HepG2 (cell line): Measurements from ENCODE around the gene MTMR6. TPM values are rescaled to one million over a fixed set of nuclear protein-coding genes. Genes with fewer than 3 reads are reported as not detected.
A peak's percentile ranks its signal among the peaks of the same experiment; 100 is the strongest.

Experiments used
- EZH2 ChIP-seq: conservative IDR thresholded peaks from 2 replicates; pipeline ENCODE4 v1.6.1; 2012; ENCODE audit warnings: mild to moderate bottlenecking, low read depth, low read length, moderate library complexity
- FOXA1 ChIP-seq, 2 experiments: fragments of 450-650 bp in 1 of 2; sonication (generic) in 1 of 2; formaldehyde crosslinking in 1 of 2; IDR thresholded peaks; 2 replicates each; pipeline versions ENCODE4 v1.4.0 to v1.6.1; 2016 to 2020; ENCODE audit warnings: missing genetic modification reagents in 1 of 2
- HNF4A ChIP-seq: sonication (generic); formaldehyde crosslinking; IDR thresholded peaks from 2 replicates; pipeline ENCODE4 v1.4.0; 2020; ENCODE audit warnings: missing genetic modification reagents
- MZF1 ChIP-seq: sonication (generic); formaldehyde crosslinking; IDR thresholded peaks from 2 replicates; pipeline ENCODE4 v1.8.1; 2023; ENCODE audit warnings: mild to moderate bottlenecking, missing genetic modification reagents, borderline replicate concordance
- SOX6 ChIP-seq, 2 experiments: fragments of 450-650 bp in 1 of 2; sonication (generic) in 1 of 2; formaldehyde crosslinking in 1 of 2; IDR thresholded peaks; 2 replicates each; pipeline versions ENCODE4 v1.4.0 to v1.6.1; 2017 to 2020; ENCODE audit warnings: antibody characterized with exemption in 1 of 2, mild to moderate bottlenecking in 1 of 2, missing genetic modification reagents in 1 of 2
- THAP11 ChIP-seq: IDR thresholded peaks from 2 replicates; pipeline ENCODE4 v1.6.1; 2016; ENCODE audit warnings: missing biosample characterization, missing genetic modification reagents
- ZBTB1 ChIP-seq: sonication (generic); formaldehyde crosslinking; IDR thresholded peaks from 2 replicates; pipeline ENCODE4 v1.4.0; 2020; ENCODE audit warnings: missing genetic modification reagents, borderline replicate concordance
- ZNF101 ChIP-seq: sonication (generic); formaldehyde crosslinking; IDR thresholded peaks from 2 replicates; pipeline ENCODE4 v1.4.0; 2020; ENCODE audit warnings: mild to moderate bottlenecking, low read depth, missing genetic modification reagents, borderline replicate concordance
- ZNF34 ChIP-seq: sonication (generic); formaldehyde crosslinking; IDR thresholded peaks from 2 replicates; pipeline ENCODE4 v1.4.0; 2020; ENCODE audit warnings: mild to moderate bottlenecking, missing genetic modification reagents, borderline replicate concordance
- ZNF619 ChIP-seq: sonication (generic); formaldehyde crosslinking; IDR thresholded peaks from 2 replicates; pipeline ENCODE4 v1.4.0; 2020; ENCODE audit warnings: mild to moderate bottlenecking, missing genetic modification reagents
- polyA plus RNA-seq, 8 experiments: library from polyadenylated mRNA; depleted of rRNA in 3 of 8; stranded (reverse) in 7 of 8; unstranded in 1 of 8; fragments of >200 nt; fragmentation: Illumina TruSeq in 4 of 8; extraction: Trizol in 4 of 8; gene quantifications; 2 replicates each; pipeline versions ENCODE4 v1.2.1 to v1.2.3, GENCODE V29; 2011 to 2016; ENCODE audit warnings: low read depth in 4 of 8, missing spikeins in 1 of 8, mixed read lengths in 1 of 8; ENCODE audit not compliant: insufficient read depth in 1 of 8
- total RNA-seq, 5 experiments: library from RNA; depleted of rRNA; stranded (reverse); fragments of >200 nt; fragmentation: Illumina TruSeq; extraction: Trizol; gene quantifications; 2 replicates each; pipeline ENCODE4 v1.2.3, GENCODE V29; 2016; ENCODE audit warnings: low read depth in 1 of 5
- TF ChIP-seq, protein P1 (sequence below): sonication (generic); formaldehyde crosslinking; IDR thresholded peaks from 2 replicates; pipeline ENCODE4; 2020; ENCODE audit warnings: missing genetic modification reagents, mild to moderate bottlenecking, borderline replicate concordance
- TF ChIP-seq, protein P2 (sequence below): IDR thresholded peaks from 2 replicates; pipeline ENCODE4 v1.6.1; 2016; ENCODE audit warnings: mild to moderate bottlenecking, missing biosample characterization, missing genetic modification reagents
- TF ChIP-seq, protein P3 (sequence below): sonication (generic); formaldehyde crosslinking; IDR thresholded peaks from 2 replicates; pipeline ENCODE4 v1.4.0; 2020; ENCODE audit warnings: missing genetic modification reagents, borderline replicate concordance
- TF ChIP-seq, protein P4 (sequence below): sonication (generic); formaldehyde crosslinking; IDR thresholded peaks from 2 replicates; pipeline ENCODE4 v1.5.1; 2020; ENCODE audit warnings: mild to moderate bottlenecking, missing genetic modification reagents, borderline replicate concordance
- TF ChIP-seq, protein P5 (sequence below): IDR thresholded peaks from 2 replicates; pipeline ENCODE4 v1.6.1; 2012; ENCODE audit warnings: low read length, improper control_type of control experiment

The MTMR6 gene
- total and polyA plus RNA-seq, 2 of the 13 experiments (the other 11 are each of a cell fraction or from before 2014, with no cell fraction given): 3.4 to 7.8 TPM

DNA sequence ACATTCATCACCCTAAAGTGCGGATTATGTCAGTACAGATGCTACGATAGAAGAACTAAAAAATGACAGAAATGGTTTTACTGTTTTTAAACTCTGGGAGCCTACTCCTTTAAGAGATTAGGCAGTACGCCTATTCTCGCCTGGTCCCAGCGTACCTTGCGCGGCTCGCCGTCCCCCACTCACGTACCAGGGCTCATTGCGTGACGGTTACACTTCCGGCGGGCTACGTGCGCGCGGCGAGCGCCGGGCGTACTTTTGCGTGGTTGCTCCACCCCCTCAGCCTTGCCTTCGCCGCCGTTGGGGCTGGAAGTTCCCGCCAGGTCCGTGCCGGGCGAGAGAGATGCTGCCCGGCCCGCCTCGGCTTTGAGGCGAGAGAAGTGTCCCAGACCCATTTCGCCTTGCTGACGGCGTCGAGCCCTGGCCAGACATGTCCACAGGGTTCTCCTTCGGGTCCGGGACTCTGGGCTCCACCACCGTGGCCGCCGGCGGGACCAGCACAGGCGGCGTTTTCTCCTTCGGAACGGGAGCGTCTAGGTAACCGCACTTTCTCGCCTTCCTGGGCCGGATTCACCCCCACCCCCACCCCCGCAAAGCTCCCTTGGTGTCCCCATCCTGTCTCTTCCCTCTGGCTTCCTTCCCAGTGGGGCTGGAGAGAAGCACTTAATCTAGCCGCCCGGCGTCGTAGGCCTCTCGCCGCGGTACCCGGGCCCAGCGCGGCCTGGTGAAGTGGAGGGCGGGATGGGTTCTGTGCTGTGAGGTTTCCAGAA is 14.2 kb upstream of the MTMR6 start, which contains the start of gene NUP58 (continued):
- TF ChIP-seq, protein P1, sequence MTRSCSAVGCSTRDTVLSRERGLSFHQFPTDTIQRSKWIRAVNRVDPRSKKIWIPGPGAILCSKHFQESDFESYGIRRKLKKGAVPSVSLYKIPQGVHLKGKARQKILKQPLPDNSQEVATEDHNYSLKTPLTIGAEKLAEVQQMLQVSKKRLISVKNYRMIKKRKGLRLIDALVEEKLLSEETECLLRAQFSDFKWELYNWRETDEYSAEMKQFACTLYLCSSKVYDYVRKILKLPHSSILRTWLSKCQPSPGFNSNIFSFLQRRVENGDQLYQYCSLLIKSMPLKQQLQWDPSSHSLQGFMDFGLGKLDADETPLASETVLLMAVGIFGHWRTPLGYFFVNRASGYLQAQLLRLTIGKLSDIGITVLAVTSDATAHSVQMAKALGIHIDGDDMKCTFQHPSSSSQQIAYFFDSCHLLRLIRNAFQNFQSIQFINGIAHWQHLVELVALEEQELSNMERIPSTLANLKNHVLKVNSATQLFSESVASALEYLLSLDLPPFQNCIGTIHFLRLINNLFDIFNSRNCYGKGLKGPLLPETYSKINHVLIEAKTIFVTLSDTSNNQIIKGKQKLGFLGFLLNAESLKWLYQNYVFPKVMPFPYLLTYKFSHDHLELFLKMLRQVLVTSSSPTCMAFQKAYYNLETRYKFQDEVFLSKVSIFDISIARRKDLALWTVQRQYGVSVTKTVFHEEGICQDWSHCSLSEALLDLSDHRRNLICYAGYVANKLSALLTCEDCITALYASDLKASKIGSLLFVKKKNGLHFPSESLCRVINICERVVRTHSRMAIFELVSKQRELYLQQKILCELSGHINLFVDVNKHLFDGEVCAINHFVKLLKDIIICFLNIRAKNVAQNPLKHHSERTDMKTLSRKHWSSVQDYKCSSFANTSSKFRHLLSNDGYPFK: peak; percentile 38; the same call in 1 of the 2 replicates
- no peak for TF ChIP-seq MZF1 (CRISPR knock-in tag)
- TF ChIP-seq ZBTB1: no peak
- TF ChIP-seq, protein P2, sequence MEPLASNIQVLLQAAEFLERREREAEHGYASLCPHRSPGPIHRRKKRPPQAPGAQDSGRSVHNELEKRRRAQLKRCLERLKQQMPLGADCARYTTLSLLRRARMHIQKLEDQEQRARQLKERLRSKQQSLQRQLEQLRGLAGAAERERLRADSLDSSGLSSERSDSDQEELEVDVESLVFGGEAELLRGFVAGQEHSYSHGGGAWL (CRISPR knock-in tag): peak; percentile 85
- no peak for TF ChIP-seq FOXA1 (IDR thresholded peaks at IDR 0.05)
- TF ChIP-seq FOXA1 (CRISPR knock-in tag; IDR thresholded peaks at IDR 0.05): no peak
- TF ChIP-seq ZNF101 (CRISPR knock-in tag): no peak
- TF ChIP-seq, protein P3, sequence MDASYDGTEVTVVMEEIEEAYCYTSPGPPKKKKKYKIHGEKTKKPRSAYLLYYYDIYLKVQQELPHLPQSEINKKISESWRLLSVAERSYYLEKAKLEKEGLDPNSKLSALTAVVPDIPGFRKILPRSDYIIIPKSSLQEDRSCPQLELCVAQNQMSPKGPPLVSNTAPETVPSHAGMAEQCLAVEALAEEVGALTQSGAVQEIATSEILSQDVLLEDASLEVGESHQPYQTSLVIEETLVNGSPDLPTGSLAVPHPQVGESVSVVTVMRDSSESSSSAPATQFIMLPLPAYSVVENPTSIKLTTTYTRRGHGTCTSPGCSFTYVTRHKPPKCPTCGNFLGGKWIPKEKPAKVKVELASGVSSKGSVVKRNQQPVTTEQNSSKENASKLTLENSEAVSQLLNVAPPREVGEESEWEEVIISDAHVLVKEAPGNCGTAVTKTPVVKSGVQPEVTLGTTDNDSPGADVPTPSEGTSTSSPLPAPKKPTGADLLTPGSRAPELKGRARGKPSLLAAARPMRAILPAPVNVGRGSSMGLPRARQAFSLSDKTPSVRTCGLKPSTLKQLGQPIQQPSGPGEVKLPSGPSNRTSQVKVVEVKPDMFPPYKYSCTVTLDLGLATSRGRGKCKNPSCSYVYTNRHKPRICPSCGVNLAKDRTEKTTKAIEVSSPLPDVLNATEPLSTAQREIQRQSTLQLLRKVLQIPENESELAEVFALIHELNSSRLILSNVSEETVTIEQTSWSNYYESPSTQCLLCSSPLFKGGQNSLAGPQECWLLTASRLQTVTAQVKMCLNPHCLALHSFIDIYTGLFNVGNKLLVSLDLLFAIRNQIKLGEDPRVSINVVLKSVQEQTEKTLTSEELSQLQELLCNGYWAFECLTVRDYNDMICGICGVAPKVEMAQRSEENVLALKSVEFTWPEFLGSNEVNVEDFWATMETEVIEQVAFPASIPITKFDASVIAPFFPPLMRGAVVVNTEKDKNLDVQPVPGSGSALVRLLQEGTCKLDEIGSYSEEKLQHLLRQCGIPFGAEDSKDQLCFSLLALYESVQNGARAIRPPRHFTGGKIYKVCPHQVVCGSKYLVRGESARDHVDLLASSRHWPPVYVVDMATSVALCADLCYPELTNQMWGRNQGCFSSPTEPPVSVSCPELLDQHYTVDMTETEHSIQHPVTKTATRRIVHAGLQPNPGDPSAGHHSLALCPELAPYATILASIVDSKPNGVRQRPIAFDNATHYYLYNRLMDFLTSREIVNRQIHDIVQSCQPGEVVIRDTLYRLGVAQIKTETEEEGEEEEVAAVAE: peak; percentile 43; the same call in 1 of the 2 replicates
- no peak for TF ChIP-seq EZH2
- TF ChIP-seq, protein P4, sequence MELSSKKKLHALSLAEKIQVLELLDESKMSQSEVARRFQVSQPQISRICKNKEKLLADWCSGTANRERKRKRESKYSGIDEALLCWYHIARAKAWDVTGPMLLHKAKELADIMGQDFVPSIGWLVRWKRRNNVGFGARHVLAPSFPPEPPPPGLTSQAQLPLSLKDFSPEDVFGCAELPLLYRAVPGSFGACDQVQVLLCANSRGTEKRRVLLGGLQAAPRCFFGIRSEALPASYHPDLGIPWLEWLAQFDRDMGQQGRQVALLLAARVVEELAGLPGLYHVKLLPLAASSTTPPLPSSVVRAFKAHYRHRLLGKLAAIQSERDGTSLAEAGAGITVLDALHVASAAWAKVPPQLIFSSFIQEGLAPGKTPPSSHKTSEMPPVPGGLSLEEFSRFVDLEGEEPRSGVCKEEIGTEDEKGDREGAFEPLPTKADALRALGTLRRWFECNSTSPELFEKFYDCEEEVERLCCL (CRISPR knock-in tag): no peak
- TF ChIP-seq, protein P5, sequence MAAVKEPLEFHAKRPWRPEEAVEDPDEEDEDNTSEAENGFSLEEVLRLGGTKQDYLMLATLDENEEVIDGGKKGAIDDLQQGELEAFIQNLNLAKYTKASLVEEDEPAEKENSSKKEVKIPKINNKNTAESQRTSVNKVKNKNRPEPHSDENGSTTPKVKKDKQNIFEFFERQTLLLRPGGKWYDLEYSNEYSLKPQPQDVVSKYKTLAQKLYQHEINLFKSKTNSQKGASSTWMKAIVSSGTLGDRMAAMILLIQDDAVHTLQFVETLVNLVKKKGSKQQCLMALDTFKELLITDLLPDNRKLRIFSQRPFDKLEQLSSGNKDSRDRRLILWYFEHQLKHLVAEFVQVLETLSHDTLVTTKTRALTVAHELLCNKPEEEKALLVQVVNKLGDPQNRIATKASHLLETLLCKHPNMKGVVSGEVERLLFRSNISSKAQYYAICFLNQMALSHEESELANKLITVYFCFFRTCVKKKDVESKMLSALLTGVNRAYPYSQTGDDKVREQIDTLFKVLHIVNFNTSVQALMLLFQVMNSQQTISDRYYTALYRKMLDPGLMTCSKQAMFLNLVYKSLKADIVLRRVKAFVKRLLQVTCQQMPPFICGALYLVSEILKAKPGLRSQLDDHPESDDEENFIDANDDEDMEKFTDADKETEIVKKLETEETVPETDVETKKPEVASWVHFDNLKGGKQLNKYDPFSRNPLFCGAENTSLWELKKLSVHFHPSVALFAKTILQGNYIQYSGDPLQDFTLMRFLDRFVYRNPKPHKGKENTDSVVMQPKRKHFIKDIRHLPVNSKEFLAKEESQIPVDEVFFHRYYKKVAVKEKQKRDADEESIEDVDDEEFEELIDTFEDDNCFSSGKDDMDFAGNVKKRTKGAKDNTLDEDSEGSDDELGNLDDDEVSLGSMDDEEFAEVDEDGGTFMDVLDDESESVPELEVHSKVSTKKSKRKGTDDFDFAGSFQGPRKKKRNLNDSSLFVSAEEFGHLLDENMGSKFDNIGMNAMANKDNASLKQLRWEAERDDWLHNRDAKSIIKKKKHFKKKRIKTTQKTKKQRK: no peak
- no peak for TF ChIP-seq HNF4A (CRISPR knock-in tag)
- no peak for TF ChIP-seq SOX6 (IDR thresholded peaks at IDR 0.05)
- TF ChIP-seq SOX6 (CRISPR knock-in tag; IDR thresholded peaks at IDR 0.05): peak; percentile 55
- TF ChIP-seq ZNF34: no peak
- peak; percentile 66; the same call in 1 of the 2 replicates for TF ChIP-seq ZNF619 (CRISPR knock-in tag)
- peak; percentile 92 for TF ChIP-seq THAP11 (CRISPR knock-in tag)
